ENCODE data around the gene NEDD4. TPM values are rescaled to one million over a fixed set of nuclear protein-coding genes. Genes with fewer than 3 reads are reported as not detected.
"Not testable (repeated sequence)": the region's sequence is repeated elsewhere in the genome, so short reads cannot be mapped to it uniquely, and the experiment has no call there.

The NEDD4 gene
- total RNA-seq, 2 donors from 2014 or later = 10.4 to 16.5 TPM

DNA sequence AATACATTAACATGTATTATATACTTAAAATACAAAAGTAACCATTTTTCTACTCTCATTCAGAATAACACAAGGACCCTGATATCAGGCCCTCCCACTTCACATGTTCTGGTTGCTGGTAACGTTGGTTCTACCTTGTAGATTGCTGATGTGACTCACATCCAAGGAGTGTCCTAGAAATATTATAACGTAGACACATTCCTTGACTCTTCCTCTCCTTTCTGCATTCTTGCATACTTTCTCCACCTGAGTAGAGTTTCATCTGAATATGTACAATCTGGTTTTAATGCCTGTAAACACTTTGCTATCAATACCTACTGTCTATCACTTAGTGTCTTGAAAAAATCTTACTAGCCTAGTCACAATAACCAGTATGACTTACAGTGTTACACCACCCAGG lies 35.0 kb upstream of the NEDD4 start:
- Histone ChIP-seq H3K27ac (ENCODE audit: low read depth, low read length) (no peak overlapping the region), H3K9ac (ENCODE audit: extremely low read depth, low read length, poor library complexity, severe bottlenecking) (no peak overlapping the region), H3K4me1 (ENCODE audit: control insufficient read depth, insufficient read depth, low read length) (no peaks in the 10 kb centered on the region), H3K9me3 (ENCODE audit: control insufficient read depth, low read length) (peaks cover 3% of the 10 kb centered on the region), H3K4me3 (ENCODE audit: low read length) (no peak overlapping the region), H3K36me3 (ENCODE audit: control insufficient read depth, insufficient read depth, low read length) (no peaks in the 10 kb centered on the region), H3K27me3 (ENCODE audit: control insufficient read depth, insufficient read depth, low read length, poor library complexity, severe bottlenecking) (no peaks in the 10 kb centered on the region)
- TF ChIP-seq, protein P1, sequence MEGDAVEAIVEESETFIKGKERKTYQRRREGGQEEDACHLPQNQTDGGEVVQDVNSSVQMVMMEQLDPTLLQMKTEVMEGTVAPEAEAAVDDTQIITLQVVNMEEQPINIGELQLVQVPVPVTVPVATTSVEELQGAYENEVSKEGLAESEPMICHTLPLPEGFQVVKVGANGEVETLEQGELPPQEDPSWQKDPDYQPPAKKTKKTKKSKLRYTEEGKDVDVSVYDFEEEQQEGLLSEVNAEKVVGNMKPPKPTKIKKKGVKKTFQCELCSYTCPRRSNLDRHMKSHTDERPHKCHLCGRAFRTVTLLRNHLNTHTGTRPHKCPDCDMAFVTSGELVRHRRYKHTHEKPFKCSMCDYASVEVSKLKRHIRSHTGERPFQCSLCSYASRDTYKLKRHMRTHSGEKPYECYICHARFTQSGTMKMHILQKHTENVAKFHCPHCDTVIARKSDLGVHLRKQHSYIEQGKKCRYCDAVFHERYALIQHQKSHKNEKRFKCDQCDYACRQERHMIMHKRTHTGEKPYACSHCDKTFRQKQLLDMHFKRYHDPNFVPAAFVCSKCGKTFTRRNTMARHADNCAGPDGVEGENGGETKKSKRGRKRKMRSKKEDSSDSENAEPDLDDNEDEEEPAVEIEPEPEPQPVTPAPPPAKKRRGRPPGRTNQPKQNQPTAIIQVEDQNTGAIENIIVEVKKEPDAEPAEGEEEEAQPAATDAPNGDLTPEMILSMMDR (conservative IDR thresholded peaks at IDR 0.05) = no peak
- WGBS, 2 experiments (ENCODE audit: insufficient coverage in 1 of 2, insufficient read length in 1 of 2) = 88 to 93% methylated on average over 2 of the region's 2 CpGs
- Mint-ChIP-seq H3K27ac (no peak overlapping the region), H3K4me1 (no peaks in the 10 kb centered on the region), H3K9me3 (peaks cover 17% of the 10 kb centered on the region), H3K36me3 (ENCODE audit: low read depth) (no peaks in the 10 kb centered on the region), H3K4me3 (no peak overlapping the region), H3K27me3 (ENCODE audit: insufficient read depth) (no peaks in the 10 kb centered on the region)
- no peak for DNase-seq

DNA sequence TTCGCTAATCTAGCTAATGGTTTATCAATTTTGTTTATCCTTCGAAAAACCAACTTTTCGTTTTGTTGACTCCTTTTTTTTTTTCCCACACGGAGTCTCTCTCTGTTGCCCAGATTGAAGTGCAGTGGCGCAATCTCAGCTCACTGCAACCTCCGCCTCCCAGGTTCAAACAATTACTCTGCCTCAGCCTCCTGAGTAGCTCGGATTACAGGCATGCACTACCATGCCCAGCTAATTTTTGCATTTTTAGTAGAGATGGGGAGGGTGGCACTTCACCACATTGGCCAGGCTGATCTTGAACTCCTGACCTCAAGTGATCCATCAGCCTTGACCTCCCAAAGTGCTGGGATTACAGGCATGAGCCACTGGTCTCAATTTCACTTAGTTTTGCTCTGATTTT lies 29.7 kb upstream of the NEDD4 start:
- H3K9me3 ChIP-seq (ENCODE audit: control insufficient read depth, low read length); H3K36me3 Mint-ChIP-seq (ENCODE audit: low read depth); H3K9ac ChIP-seq (ENCODE audit: extremely low read depth, low read length, poor library complexity, severe bottlenecking); H3K27me3 ChIP-seq (ENCODE audit: control insufficient read depth, insufficient read depth, low read length, poor library complexity, severe bottlenecking); H3K4me3 Mint-ChIP-seq; DNase-seq; H3K27ac Mint-ChIP-seq; H3K4me1 ChIP-seq (ENCODE audit: control insufficient read depth, insufficient read depth, low read length); H3K27ac ChIP-seq (ENCODE audit: low read depth, low read length); H3K4me3 ChIP-seq (ENCODE audit: low read length); H3K27me3 Mint-ChIP-seq (ENCODE audit: insufficient read depth); H3K36me3 ChIP-seq (ENCODE audit: control insufficient read depth, insufficient read depth, low read length); H3K4me1 Mint-ChIP-seq: not testable (repeated sequence)
- 83 to 87% methylated on average over 6 to 7 of the region's 7 CpGs for WGBS, 2 experiments (ENCODE audit: insufficient coverage in 1 of 2, insufficient read length in 1 of 2)
- H3K9me3 Mint-ChIP-seq = peaks cover 22% of the 10 kb centered on the region

DNA sequence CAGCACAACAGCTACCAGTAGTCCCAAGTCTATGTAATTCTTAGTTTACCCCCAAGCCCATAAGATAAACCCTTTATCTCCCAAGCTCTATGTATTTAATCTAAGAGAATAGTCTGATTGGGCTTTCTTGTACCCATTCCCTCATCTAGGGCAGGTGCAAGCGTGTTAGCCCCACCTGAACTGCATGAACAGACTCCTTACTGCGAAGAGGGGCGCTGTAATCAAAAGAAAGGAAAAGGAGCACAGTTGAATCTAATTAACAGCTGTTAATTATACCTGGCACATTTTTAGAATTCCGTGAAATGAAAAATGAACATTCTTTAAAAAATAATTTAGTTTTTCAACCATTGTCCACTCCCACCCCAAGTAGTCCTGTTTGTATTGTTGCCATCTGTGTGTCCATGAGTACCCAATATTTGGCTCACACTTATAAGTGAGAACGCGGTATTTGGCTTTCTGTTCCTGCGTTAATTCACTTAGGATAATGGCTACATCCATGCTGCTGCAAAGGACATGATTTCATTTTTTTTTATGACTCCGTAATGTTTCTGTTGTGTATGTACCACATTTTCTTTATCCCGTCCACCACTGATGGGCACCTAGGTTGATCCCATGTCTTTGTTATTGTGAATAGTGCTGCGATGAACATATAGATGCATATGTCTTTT lies 26.5 kb upstream of the NEDD4 start:
- H3K4me3 Mint-ChIP-seq = no peak overlapping the region
- peaks cover 5% of the 10 kb centered on the region for H3K36me3 Mint-ChIP-seq (ENCODE audit: low read depth)
- H3K36me3 ChIP-seq (ENCODE audit: control insufficient read depth, insufficient read depth, low read length) = no peaks in the 10 kb centered on the region
- no peaks in the 10 kb centered on the region for H3K4me1 Mint-ChIP-seq
- H3K4me3 ChIP-seq (ENCODE audit: low read length) = no peak overlapping the region
- H3K4me1 ChIP-seq (ENCODE audit: control insufficient read depth, insufficient read depth, low read length) = no peaks in the 10 kb centered on the region
- no peak for DNase-seq
- no peaks in the 10 kb centered on the region for H3K27me3 ChIP-seq (ENCODE audit: control insufficient read depth, insufficient read depth, low read length, poor library complexity, severe bottlenecking)
- TF ChIP-seq, protein P1 (conservative IDR thresholded peaks at IDR 0.05) = no peak
- no peaks in the 10 kb centered on the region for H3K27me3 Mint-ChIP-seq (ENCODE audit: insufficient read depth)
- peaks cover 28% of the 10 kb centered on the region for H3K9me3 Mint-ChIP-seq
- H3K9ac ChIP-seq (ENCODE audit: extremely low read depth, low read length, poor library complexity, severe bottlenecking) = no peak overlapping the region
- WGBS, 2 experiments (ENCODE audit: insufficient coverage in 1 of 2, insufficient read length in 1 of 2) = 88 to 96% methylated on average over 10 of the region's 10 CpGs
- H3K27ac Mint-ChIP-seq = no peak overlapping the region
- no peak overlapping the region for H3K27ac ChIP-seq (ENCODE audit: low read depth, low read length)
- H3K9me3 ChIP-seq (ENCODE audit: control insufficient read depth, low read length) = peaks cover 3% of the 10 kb centered on the region
